ENCODE data around the gene RALGAPA2. TPM values are rescaled to one million over a fixed set of nuclear protein-coding genes. Genes with fewer than 3 reads are reported as not detected.

RALGAPA2 gene
- total and polyA plus RNA-seq, 9 donors = 8.4 to 31.7 (median 19.9) TPM

DNA sequence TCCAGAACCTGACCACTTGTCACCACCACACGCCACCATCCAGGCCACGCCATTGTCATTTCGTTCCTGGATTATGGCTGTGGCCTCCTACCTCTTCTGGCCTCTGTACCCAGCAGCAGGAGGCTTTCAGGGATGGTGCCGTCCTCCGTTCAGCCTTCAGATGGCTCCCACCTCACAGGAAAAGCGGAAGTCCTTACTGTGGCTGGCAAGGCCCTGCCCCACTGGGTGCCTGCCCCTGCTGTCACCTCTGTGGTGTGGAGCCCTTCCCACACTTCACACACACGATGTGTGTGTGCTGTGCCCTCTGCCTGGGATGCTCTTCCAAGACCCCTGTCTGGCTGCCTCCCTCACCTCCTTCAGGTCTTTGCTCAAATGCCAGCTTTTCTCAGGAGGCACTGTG, 275.1 kb downstream of the RALGAPA2 start:
- no peak for TF ChIP-seq CTCF (IDR thresholded peaks at IDR 0.05)
- no peak for TF ChIP-seq POLR2A (IDR thresholded peaks at IDR 0.05)
- TF ChIP-seq EP300 (IDR thresholded peaks at IDR 0.05) = no peak
- Histone ChIP-seq H3K27ac (no peak overlapping the region), H3K4me1 (ENCODE audit: insufficient read depth) (no peaks in the 10 kb centered on the region), H3K27me3 (no peaks in the 10 kb centered on the region), H3K9me3 (no peaks in the 10 kb centered on the region), H3K4me3 (no peak overlapping the region), H3K36me3 (no peaks in the 10 kb centered on the region)
- 94 to 98% (median 97%) methylated on average over 7 of the region's 7 CpGs for WGBS, 3 donors
- intact Hi-C loops (cut with DNase I) = no loop called here
- no peak for DNase-seq

GRCh38 chr20:20436689-20437088, 275.8 kb downstream of the RALGAPA2 start:
- DNase-seq = no peak
- intact Hi-C loops (cut with DNase I) = no loop called here
- H3K4me1 ChIP-seq (ENCODE audit: insufficient read depth) = no peaks in the 10 kb centered on the region
- no peak for TF ChIP-seq POLR2A (IDR thresholded peaks at IDR 0.05)
- no peak for TF ChIP-seq EP300 (IDR thresholded peaks at IDR 0.05)
- TF ChIP-seq CTCF (IDR thresholded peaks at IDR 0.05) = no peak
- no peaks in the 10 kb centered on the region for H3K9me3 ChIP-seq
- H3K4me3 ChIP-seq = no peak overlapping the region
- no peaks in the 10 kb centered on the region for H3K36me3 ChIP-seq
- no peak overlapping the region for H3K27ac ChIP-seq
- H3K27me3 ChIP-seq = no peaks in the 10 kb centered on the region
- WGBS, 3 donors = 95 to 96% (median 95%) methylated on average over 16 of the region's 16 CpGs

GRCh38 chr20:20435453-20435852, 277.0 kb downstream of the RALGAPA2 start:
- no peak overlapping the region for H3K4me3 ChIP-seq
- no peak overlapping the region for H3K27ac ChIP-seq
- no peaks in the 10 kb centered on the region for H3K36me3 ChIP-seq
- no peaks in the 10 kb centered on the region for H3K9me3 ChIP-seq
- no peaks in the 10 kb centered on the region for H3K27me3 ChIP-seq
- intact Hi-C loops (cut with DNase I) = no loop called here
- WGBS, 3 donors = 85 to 93% (median 89%) methylated on average over 6 of the region's 6 CpGs
- DNase-seq = no peak
- TF ChIP-seq POLR2A (IDR thresholded peaks at IDR 0.05) = no peak
- TF ChIP-seq CTCF (IDR thresholded peaks at IDR 0.05) = no peak
- TF ChIP-seq EP300 (IDR thresholded peaks at IDR 0.05) = no peak
- H3K4me1 ChIP-seq (ENCODE audit: insufficient read depth) = no peaks in the 10 kb centered on the region

GRCh38 chr20:20432618-20433286, 279.7 kb downstream of the RALGAPA2 start:
- no peak for DNase-seq
- no peaks in the 10 kb centered on the region for H3K9me3 ChIP-seq
- no peak for TF ChIP-seq CTCF (IDR thresholded peaks at IDR 0.05)
- no peak for TF ChIP-seq POLR2A (IDR thresholded peaks at IDR 0.05)
- no peak for TF ChIP-seq EP300 (IDR thresholded peaks at IDR 0.05)
- no peaks in the 10 kb centered on the region for H3K36me3 ChIP-seq
- no peak overlapping the region for H3K27ac ChIP-seq
- H3K4me1 ChIP-seq (ENCODE audit: insufficient read depth) = no peaks in the 10 kb centered on the region
- intact Hi-C loops (cut with DNase I) = no loop called here
- H3K27me3 ChIP-seq = no peaks in the 10 kb centered on the region
- H3K4me3 ChIP-seq = no peak overlapping the region
- 95 to 97% (median 96%) methylated on average over 5 of the region's 5 CpGs for WGBS, 3 donors

All from ovary (tissue), 9 donors.